GM19438 (cell line): ENCODE data around the gene JKAMP.
"Not testable (repeated sequence)": the region's sequence is repeated elsewhere in the genome, so short reads cannot be mapped to it uniquely, and the experiment has no call there.

Source experiments
- ATAC-seq: cut with Tn5 transposase; IDR thresholded peaks from one replicate; pipeline ENCODE4 v1.9.1; 2021; ENCODE audit warnings: low read depth; ENCODE audit not compliant: unreplicated experiment

The JKAMP gene

GRCh38 chr14:59483819-59484638, at the start of gene JKAMP, which contains the start of gene L3HYPDH:
Gene JKAMP, plus strand, starts transcription at chr14:59484517. Its CDS starts 73 bp downstream, at chr14:59484590.
Gene L3HYPDH, minus strand, starts transcription at chr14:59484408. Its CDS starts 92 bp downstream, at chr14:59484316.
- ATAC-seq = peak; percentile 85

GRCh38 chr14:59435101-59435500, 49.2 kb upstream of the JKAMP start:
- no peak for ATAC-seq

DNA sequence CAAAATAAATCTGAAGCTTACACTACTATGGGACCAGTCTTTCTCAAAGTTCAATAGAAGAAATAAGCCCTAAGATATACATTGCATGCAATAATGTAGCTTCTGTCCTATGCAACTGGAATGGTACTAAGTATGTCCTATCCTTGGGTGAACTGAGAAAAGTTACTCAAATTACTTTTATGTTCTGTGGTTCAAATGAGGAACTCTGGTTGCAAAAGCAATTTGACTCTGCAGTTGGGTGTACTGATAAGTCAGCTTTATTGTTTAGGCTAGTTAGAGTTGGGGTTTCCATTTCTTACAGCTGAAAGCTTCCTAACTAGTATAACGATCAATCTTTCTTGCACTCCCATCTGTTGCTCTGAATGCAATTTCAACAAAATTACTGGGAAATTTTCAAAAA, 48.3 kb upstream of the JKAMP start:
- no peak for ATAC-seq

- ATAC-seq = no peak
Observed at GRCh38 chr14:59438195-59438647, 46.1 kb upstream of the JKAMP start.

DNA sequence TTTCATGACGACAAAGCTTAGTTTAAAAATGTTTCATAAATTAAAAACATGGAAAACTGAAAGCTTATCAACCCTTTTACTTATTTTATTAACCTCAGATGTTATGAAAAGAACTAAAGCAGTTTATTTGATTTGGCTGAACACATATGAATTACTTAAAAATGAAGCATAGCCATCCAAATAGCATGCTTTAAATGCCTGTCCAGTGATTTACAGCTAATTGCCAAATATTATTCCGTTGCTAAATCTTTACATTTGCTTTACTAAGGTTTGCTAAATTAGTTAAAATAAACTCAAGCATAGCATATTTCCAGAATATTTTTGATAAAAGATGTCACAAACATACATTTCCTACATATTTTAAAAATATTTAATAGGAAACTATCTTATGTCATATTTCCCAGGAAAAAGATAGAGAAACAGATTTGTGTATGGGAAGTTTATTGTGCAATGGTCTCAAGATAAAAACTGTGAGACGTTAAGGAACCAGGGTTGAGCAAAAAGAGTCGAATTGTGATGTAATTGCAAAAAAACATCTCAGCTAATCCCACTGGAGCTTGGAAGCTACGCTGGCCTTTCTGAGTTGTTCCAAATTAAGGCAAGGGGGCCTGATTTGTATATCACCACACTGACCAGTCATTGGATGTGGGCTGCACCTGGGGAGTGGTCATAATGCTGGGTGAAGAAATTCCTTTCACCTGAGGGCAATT, 44.9 kb upstream of the JKAMP start:
- no peak for ATAC-seq

- ATAC-seq = not testable (repeated sequence)
Observed at GRCh38 chr14:59448673-59449072, 35.6 kb upstream of the JKAMP start.

DNA sequence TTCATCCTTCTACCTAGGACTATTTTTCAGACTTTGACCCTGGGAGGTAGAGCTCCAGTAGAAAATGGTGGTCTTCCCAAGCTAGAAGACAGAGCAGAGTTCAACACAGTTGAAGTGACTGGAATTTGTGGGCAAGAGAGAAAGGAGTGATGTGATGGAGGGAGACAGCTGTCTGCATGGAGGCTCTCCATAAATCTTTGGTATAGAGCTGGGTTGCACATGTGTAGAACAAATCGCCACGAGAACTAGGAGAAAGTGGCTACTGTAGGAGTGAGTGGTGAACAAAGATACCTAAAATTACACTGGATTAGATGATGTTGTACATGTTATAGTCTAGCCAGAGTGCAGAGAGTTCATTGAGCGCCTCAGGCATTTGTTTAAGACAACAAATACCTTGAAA, 33.6 kb upstream of the JKAMP start:
- ATAC-seq = no peak

- ATAC-seq = no peak
Observed at GRCh38 chr14:59451849-59452248, 32.5 kb upstream of the JKAMP start.

DNA sequence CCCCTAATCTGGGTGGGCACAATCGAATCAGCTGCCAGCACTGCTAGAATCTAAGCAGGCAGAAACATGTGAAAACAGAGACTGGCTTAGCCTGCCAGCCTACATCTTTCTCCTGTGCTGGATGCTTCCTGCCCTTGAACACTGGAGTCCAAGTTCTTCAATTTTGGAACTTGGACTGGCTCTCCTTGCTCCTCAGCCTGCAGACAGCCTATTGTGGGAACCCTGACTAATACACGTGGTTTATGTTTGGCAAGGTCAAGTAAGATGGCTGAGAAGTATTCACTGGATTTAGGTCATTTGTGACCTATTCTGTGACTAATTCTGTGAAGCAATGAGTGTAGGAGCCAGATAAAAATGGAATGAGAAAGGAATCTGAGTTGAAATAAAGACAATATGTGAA, 30.2 kb upstream of the JKAMP start:
- ATAC-seq = no peak

- ATAC-seq = no peak
Observed at GRCh38 chr14:59455411-59455810, 28.9 kb upstream of the JKAMP start.

DNA sequence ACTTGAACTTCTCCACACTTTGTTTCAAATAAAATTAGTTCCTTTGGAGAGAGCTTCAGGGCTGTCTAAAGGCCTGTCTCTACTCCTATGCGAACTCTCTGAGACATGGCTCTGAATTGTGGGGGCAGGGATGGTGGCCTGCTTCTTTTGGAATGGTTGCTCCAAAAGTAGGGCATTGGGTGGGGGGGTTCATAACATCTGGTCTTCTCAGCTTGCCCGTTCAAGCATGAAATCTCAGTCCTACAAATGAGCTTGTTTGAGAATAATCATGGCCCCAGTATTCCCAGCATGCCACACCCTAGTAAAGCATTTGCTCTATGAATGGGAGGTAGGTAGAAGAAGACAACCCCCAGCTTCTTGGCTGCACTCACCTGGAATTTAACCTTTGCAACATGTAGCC, 25.8 kb upstream of the JKAMP start:
- ATAC-seq = no peak

GRCh38 chr14:59460378-59460777, 23.9 kb upstream of the JKAMP start:
- no peak for ATAC-seq

DNA sequence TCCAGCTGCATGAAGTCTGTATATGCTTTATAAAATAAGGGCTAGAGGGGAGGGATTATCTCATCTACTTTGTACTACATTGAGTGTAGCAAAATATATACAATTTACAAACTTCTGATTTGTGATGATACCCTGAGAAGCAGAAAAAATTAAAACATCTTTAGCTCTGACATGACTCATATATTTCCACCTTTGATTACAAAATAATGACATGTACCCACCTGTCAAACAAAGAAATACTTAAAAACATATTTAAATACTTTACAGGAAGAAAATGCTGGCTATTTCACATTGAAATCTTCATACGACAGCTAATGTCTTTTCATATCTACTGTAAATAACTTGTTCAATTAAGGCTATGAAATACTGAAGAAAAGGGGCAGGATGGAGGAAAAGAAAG, 22.4 kb upstream of the JKAMP start:
- ATAC-seq = no peak

DNA sequence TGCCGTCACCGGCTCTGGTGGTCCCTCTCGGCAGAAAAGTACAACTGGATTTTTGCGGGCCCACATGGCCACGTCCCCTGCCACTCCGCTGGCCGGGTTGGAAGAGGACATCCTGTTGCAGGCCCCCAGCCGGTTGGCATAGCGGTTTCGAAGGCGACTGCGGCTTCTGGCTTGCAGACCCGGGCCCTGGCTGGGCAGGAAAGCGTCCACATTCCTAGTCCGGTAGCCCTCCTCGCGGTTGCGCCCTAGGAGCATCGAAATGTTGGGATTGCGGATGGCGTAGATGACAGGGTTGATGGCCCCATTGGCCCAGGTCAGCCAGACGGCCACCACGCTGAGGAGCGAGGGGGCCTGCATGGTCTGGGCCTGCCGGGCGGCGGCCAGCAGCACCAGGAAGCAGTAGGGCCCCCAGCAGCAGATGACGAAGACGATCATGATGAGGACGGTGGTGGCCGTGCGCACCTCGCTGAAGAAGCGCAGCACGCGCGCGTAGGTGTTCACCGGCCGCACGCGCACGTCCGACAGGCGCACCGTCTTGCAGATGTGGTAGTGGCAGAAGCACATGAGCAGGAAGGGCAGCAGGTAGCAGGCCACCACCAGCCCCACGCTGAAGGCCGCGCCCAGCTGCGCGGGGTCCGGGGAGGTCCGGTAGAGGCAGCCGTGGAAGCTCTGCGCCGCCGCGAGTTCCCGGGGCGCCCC, 20.4 kb upstream of the JKAMP start:
- ATAC-seq = no peak

DNA sequence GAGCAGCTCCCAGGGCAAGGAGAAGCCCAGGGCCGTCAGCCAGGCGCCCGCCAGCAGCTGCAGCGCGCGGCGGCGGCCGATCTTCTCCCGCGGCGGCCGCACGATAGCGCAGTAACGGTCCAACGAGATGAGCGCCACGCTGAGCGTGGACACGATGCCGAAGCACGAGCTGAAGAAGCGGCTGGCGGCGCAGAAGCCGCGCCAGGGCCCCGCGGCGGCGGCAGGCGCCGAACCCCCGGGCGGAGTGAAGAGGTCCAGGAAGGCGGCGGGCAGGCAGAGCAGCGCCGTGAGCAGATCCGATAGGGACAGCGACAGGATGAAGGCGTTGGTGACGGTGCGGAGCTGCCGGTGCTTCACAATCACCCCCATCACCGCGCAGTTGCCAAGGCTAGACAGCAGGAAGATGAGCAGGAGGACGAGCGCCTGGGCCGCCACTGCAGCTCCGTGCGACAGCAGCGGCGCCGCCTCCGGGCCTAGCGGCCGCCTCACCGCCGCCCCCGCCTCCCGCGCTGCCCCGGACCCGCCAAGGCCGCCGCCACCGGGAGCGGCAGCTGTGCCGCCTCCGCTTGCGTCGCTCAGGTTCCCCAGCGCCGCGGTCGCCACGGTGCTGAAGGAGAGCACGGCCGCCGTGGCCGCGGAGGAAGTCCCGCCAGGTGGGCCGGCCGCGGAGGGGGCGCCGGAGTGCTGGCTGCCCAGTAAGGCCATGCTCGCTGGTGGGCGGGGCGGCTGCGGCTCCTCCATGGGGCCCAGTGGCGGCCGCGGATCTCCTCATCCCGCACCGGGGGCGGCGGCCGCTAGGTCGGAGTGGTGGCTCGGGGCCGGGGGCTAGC, 19.6 kb upstream of the JKAMP start:
- peak; percentile 63 for ATAC-seq

- ATAC-seq = peak; percentile 13
Observed at GRCh38 chr14:59465316-59466135, 18.8 kb upstream of the JKAMP start, which contains the start of gene GPR135. Gene GPR135, minus strand, starts transcription at chr14:59465380. Its CDS starts 154 bp downstream, at chr14:59465226.

DNA sequence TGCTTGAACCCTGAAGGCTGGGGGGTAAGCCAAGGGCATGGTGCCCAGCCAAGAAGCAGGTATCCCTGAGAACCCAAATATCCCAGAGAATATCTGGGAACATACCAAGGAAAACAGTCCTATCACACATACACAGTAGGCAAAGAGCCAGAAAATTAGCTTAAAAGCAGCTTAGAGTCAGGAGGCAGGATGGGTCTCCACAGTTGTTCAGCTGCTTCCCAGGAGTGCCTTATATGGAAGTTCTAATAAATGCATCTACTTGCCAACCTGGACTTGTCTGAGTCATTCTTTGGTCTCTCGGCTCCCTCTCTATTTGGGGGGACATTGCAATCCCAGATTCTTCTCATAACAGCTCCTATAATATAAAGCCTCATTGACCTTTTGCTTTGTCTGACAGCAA, 10.1 kb upstream of the JKAMP start:
- no peak for ATAC-seq

- ATAC-seq = no peak
Observed at GRCh38 chr14:59475709-59476108, 8.6 kb upstream of the JKAMP start.

DNA sequence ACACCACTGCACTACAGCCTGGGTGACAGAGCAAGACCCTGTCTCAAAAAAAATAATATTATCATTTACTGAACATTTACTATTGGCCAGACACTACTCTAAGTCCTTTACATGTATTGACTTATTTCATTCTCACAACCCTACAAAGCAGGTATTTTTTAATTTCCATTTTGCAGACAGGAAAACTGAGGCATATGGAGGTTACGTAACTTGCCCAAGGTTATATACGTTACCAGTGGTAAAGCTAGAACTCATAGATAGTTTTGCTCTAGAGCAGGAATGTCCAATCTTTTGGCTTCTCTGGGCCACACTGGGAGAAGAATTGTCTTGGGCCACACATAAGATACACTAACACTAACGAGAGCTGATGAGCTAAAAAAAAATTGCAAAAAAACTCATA, 5.8 kb upstream of the JKAMP start:
- no peak for ATAC-seq
